Omental fat pad (tissue), 4 donors: ENCODE measurements around the gene ACBD3. TPM values are rescaled to one million over a fixed set of nuclear protein-coding genes. Genes with fewer than 3 reads are reported as not detected.

Experiments
- ATAC-seq: fragments of 150-250 bp; one replicate; pipeline ENCODE4 v1.9.1; 2016; ENCODE audit warnings: mild to moderate bottlenecking, moderate library complexity; ENCODE audit not compliant: low FRiP score
- DNase-seq: peaks from one replicate; pipeline ENCODE4 v3.0.0-alpha.2; 2019; ENCODE audit warnings: low spot score
- CTCF ChIP-seq, 3 donors: fragments of 450-650 bp; IDR thresholded peaks; one replicate each; pipeline ENCODE4 v1.5.1; 2016 to 2017; ENCODE audit warnings: antibody characterized with exemption in 3 of 3, mild to moderate bottlenecking in 3 of 3, moderate library complexity in 2 of 3
- total RNA-seq, 4 donors: library from RNA; depleted of rRNA; stranded (reverse); fragments of >200 nt; gene quantifications; one replicate each; pipeline ENCODE4 v1.1.0, GENCODE V29; 2016

Gene ACBD3
- total RNA-seq, 4 donors from 2014 or later, result 43.1 to 52.9 (median 48.1) TPM

- TF ChIP-seq CTCF (IDR thresholded peaks at IDR 0.05), result no peak
- no peak for DNase-seq
Observed at GRCh38 chr1:226110249-226111097, 76.1 kb downstream of the ACBD3 start.

DNA sequence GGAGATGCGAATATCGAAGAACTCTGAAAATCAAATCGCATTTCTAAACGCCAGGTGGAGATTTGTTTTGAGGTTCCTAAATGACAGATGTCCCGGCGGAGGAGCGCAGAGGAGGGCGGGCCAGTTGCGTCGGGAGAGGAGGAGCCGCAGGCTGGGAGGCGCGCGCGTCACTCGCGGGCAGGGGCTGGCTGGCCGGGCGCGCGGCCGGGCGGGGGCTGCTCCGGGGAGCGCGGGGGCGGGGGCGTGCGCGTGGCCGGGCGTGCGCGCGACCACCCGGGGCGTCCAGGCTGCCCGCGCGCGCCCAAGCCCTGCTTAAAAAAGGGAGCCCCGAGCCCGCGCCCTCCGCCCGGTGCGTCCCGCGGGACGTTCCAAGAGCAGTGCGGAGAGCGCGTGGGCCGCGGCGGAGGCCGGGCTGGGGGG is 76.7 kb downstream of the ACBD3 start:
- no peak for TF ChIP-seq CTCF (IDR thresholded peaks at IDR 0.05)
- peak; percentile 35 for DNase-seq
- ATAC-seq, result peak; percentile 94

More at GRCh38 chr1:226110249-226111097, 76.1 kb downstream of the ACBD3 start:
- ATAC-seq, result peak; percentile 73

- DNase-seq (no peak), ATAC-seq (peak; percentile 21)
- TF ChIP-seq CTCF (IDR thresholded peaks at IDR 0.05), result no peak
Observed at GRCh38 chr1:226108935-226109828, 77.4 kb downstream of the ACBD3 start.

GRCh38 chr1:226107471-226108460 is 78.8 kb downstream of the ACBD3 start:
- no peak for DNase-seq

DNA sequence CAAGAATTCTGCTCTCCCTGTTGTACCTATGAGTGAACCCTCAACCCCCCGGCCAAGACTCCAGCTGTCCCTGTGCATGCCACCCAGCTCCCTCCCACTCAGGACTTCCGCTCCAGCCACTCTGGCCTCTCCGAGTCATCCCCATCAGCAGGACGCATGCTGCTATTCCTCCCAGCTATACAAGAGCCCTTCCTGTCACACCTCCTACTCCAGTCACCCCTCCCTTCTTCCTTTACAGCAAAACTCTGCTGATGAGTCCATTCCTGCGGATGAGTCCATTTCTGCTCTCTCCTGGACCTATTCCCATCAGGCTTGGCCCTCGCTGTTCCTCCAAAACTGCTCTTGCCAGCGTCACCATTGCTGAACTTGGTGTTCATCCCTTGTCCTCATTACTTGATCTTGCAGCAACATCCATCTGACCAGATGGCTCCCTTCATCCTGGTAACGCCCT is 81.8 kb downstream of the ACBD3 start:
- DNase-seq (no peak), ATAC-seq (no peak)
- no peak for TF ChIP-seq CTCF (IDR thresholded peaks at IDR 0.05)

More at GRCh38 chr1:226107471-226108460, 78.8 kb downstream of the ACBD3 start:
- no peak for TF ChIP-seq CTCF (IDR thresholded peaks at IDR 0.05)
- ATAC-seq, result no peak
